ENCODE results near the gene TACC2.

TACC2 gene

DNA sequence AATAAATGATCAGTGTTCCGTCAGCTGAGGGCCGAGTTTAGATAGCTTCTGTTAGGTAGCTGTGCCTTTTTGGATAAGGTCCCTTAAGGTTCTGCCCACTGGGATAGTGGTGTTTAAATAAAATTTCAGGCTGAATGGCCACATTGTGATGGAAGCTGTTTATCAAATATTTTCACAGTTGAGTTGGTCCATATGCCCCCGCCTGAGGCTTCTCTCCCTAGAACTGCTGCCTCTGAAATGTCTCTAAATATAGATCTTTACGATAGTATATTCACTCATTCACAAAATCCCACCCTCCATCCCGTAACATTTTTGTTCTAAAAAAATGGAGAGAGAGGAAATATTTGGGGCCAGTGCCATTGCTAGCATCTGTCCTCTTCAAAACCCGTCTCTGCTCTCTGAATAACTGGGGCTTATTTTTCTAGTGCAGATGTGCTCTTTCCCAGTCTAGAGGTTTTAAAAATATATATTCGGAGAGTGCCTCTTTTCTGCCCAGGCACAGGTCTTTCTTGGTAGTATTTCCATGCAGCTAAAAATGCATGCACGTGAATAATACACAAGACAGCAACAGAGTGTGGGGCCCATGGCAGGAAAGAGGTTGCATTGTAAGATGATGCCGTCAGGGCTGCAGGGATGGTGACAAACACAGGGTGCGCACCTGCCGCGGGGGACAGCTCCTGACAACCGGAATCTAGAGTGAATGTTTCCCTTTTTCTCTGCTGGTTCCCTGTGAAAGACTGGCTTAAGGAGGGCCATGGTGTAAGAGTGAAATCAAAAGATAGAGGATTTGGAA is 176.7 kb downstream of the TACC2 start:
- no peak for DNase-seq (ENCODE audit: low read depth in 3 of 3)

DNA sequence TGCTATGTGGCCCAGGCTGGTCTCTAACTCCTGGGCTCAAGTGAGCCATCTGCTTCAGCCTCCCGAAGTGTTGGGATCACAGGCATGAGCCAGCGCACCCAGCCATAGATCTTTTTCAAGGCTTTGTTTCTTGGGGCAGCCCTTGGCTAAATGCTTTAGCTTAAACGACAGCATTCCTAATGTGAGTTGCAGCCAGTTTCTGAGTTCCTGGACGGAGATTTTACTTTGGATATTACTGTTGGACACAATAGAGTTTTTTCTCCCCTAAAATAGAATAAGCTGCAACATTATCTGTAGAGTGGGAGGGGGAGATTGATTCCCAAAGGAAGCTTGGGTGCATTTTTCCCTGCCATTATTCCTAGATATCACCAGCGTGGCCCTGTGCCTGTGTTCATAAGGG is 179.1 kb downstream of the TACC2 start:
- no peak for DNase-seq (ENCODE audit: low read depth in 3 of 3)

- DNase-seq (ENCODE audit: low read depth in 3 of 3): no peak
Observed at GRCh38 chr10:122168598-122169394, 179.8 kb downstream of the TACC2 start.

DNA sequence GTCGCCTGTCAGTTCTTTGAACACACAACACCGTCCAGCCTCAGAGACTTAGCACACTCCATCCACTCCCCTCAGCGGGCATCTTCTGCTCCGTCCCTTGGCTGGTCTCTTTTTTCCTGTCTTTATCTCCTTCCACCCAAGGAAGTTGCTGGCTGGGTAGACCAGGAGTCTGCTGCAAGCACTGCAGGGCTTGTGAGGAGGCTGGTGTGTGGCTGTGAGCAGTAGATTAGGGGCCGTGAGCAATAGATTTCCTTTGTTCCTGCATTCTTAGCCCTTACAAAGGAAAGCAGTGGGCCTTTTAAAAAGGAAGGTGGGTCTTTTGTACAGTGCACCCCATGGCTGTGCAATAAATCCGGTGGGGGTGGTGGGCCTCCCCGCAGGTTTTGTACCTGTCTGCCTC is 181.8 kb downstream of the TACC2 start:
- no peak for DNase-seq (ENCODE audit: low read depth in 3 of 3)

DNA sequence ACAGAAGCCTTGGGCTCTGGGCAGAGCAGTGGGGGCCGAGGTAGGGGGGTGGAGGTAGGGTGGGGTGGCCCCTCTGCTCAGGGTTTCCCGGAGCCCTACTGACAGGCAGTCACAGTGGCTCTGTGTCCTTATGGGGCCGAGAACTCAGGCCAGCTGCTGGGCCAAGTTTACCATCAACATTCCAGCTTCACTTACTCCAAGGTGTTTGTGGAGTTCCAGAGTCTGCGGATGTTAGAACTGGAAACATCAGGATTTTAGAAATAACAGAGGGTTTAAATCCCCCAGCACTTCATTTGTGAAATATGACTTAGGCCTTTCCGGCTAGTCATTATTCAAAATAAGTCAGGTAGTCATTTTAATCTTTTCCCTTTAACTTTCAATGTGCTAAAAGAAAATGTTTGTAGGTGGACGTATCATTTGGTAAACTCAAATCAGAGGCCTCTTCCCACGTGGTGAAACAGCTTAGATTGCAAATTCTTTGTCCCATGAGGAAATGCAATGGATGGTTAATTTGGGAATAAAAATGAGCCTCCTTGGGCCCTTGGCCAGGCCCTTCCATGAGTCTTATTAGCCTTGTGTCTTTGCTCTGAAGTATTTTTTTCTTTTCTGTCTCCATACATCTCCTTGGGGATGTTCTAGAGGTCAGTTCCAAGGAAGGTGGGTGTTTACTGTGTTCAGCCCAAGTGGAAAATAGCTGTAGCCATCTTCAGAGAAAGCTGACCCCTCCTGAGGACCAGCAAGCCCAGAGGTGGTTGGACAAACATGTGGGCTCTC is 182.5 kb downstream of the TACC2 start:
- no peak for DNase-seq (ENCODE audit: low read depth in 3 of 3)

DNA sequence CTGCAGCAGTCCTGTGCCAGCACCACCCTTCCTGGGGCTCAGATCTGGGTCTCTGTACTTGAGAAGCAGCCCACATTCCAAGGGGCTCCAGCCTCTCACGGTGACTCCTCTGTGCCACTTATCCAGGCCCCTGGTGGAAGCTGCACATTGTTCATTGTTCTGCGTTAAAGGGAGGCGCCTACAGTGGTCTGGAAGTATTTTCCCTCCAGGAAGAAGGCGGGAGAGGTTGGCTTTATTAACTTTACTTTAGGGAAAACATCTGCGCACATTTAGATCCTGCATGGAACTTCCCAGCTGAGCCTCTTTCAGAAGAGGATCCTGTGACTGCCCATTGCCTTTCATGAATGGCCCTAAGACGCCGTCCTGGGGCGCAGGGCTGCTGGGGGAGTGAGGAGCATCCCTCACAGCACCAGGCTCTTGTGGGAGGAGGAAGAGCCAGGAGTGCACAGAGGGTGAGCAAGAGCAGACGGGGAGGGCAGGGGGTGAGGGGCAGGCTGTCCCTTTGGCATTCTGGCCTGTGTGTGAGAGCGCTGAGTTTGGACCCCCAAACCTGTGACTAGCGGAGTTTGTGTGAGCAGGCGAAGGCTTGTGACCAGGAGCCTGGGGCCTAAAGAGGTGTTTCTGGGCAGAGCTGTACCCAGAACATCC is 183.5 kb downstream of the TACC2 start:
- DNase-seq (ENCODE audit: low read depth in 3 of 3): no peak

GRCh38 chr10:122173337-122173736 is 184.4 kb downstream of the TACC2 start:
- no peak for DNase-seq (ENCODE audit: low read depth in 3 of 3)

DNA sequence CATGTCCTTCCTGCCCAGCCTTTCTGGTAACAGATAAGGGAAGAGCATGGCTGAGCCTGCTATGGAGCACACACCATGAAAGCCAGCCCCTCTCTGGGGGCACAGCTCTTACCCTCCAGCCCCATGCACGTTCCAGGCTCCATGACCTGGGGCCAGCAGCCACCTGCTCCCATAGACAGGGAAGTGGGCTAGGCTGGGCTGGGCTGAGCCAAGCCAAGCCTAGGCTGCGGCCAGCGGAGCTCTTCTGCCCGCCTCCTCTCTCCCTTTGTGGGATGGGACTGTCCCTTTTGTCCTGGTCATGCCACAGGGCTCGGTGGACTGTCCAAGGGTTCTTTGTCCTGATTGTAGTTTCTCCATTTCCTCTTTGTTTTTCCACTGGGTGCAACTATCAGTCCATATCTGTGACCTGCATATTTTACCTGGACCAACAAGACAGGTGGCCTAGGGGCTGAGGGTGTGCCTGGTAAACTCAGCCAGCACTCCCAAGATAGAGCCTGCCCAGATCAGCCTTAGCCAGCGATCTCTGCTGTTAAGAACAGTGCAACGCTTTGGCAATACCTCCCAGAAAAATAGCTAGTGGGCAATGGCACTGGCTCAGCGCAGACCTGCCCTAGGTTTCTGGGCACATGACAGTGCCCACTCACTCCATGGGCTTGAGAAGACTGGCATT is 184.9 kb downstream of the TACC2 start:
- no peak for DNase-seq (ENCODE audit: low read depth in 3 of 3)

- no peak for DNase-seq (ENCODE audit: low read depth in 3 of 3)
Observed at GRCh38 chr10:122176232-122177213, 187.6 kb downstream of the TACC2 start.

DNA sequence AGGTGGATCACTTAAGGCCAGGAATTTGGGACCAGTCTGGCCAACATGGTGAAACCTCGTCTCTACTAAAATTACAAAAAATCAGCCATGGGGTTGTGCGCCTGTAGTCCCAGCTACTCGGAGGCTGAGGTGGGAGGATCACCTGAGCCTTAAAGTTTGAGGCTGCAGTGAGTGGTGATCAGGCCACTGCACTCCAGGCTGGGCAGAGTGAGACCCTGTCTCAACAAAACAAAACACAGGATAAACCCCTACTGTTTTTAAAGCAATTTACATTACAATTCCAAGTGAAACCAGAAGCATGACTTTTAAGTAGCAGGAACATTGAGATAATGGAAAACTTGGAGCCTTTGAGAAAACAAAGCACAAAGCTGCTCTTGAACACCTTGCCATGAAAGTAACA is 189.7 kb downstream of the TACC2 start:
- no peak for DNase-seq (ENCODE audit: low read depth in 3 of 3)

- no peak for DNase-seq (ENCODE audit: low read depth in 3 of 3)
Observed at GRCh38 chr10:122181041-122181732, 192.2 kb downstream of the TACC2 start.

DNA sequence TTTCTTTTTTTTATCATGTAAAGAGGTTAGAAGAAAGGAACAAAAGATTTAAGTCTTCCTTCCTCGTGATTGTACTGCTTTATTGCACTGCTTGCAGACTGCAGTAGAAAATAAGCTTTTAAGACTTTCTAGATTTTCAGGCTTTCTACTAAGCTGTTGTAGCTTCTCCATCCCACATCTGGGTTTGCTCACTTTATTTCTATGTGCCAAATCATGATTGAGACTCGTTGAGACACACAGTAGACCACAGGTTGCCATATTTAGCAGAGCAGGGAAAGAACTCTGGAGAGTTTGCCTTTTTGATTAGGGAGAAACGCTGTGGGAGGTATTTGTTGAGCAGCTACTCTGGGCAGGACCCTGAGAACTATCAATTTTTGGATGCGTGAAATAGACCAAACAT is 192.9 kb downstream of the TACC2 start:
- DNase-seq (ENCODE audit: low read depth in 3 of 3): no peak

DNA sequence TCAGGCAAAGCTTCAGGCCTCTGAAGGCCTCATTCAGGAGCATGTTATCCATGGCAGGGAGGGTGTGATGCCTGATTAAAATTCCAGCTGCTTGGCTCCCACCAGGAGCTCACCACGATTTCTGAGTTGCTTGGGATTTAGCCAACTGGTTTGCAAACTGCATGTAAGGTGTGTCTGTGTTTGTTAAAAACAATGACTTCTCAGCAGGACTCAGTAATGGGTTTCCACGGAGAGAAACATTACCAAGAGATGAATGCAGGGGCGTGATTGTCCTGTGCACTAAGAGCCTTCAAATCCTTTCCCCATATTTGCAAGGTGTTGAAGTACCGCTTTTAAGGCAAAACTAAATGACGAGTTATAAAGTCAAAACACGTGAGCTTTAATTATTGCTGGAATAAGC is 193.3 kb downstream of the TACC2 start:
- no peak for DNase-seq (ENCODE audit: low read depth in 3 of 3)

- no peak for DNase-seq (ENCODE audit: low read depth in 3 of 3)
Observed at GRCh38 chr10:122184254-122184653, 195.3 kb downstream of the TACC2 start.

DNA sequence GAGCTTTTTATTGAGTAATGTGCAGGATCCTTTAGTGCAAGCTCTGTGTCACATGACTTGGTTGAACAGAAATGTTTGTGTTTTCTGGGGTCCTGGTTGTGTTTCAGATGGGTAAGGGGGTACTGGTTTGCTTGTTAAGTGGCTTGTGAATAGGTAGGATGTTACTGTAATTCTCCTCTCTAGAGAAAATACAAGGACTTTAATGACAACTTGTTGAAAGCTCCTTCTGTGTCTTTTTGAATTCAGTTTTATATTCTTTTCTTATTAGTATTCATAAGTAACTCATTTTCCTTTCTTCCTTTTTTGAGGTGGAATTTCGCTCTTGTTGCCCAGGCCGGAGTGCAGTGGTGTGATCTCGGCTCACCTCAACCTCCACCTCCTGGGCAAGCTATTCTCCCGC is 196.7 kb downstream of the TACC2 start:
- no peak for DNase-seq (ENCODE audit: low read depth in 3 of 3)

- no peak for DNase-seq (ENCODE audit: low read depth in 3 of 3)
Observed at GRCh38 chr10:122186816-122187810, 198.2 kb downstream of the TACC2 start.

- no peak for DNase-seq (ENCODE audit: low read depth in 3 of 3)
Observed at GRCh38 chr10:122188706-122189105, 199.7 kb downstream of the TACC2 start.

- no peak for DNase-seq (ENCODE audit: low read depth in 3 of 3)
Observed at GRCh38 chr10:122189185-122189584, 200.2 kb downstream of the TACC2 start.
